ENCODE measurements around the gene SYT9.

GRCh38 chr11:7341551-7341950 is 89.8 kb downstream of the SYT9 start:
- TF ChIP-seq EZH2 (IDR thresholded peaks at IDR 0.05) (no peak), POLR2AphosphoS5 (IDR thresholded peaks at IDR 0.05; ENCODE audit: borderline replicate concordance, low read depth, low read length) (no peak), FOXP2 (optimal IDR thresholded peaks at IDR 0.05; ENCODE audit: control extremely low read depth, extremely low read length, insufficient read depth) (no peak)
